ENCODE measurements around the gene IL20.

The IL20 gene, protein sequence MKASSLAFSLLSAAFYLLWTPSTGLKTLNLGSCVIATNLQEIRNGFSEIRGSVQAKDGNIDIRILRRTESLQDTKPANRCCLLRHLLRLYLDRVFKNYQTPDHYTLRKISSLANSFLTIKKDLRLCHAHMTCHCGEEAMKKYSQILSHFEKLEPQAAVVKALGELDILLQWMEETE

DNA sequence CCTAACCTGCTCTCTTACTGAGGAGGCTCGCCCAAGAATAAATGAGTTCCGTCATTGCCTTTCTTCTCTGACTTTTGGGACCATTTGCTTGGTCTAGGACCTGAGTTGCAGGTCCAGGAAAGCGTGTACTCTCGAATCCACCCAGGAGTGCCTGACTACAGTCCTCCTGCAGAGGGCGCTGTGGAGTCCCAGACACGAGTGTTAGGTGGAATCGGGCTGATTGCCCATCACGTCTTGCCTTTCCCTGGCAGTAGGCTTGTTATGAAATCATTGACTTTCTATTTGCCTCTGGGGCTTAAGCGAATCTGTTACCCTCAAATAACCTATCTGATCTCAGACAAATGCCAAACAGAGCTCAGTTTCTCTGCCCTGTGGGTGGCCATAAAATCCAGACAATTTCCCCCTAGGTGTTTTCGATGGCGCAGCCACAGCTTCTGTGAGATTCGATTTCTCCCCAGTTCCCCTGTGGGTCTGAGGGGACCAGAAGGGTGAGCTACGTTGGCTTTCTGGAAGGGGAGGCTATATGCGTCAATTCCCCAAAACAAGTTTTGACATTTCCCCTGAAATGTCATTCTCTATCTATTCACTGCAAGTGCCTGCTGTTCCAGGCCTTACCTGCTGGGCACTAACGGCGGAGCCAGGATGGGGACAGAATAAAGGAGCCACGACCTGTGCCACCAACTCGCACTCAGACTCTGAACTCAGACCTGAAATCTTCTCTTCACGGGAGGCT is at the start of gene IL20:
Gene IL20 (plus strand): TSS at position 685 of the 733 bp plus-strand sequence. CDS start 230 bp downstream, outside the sequence.
- DNase-seq (ENCODE audit: low spot score), result peak; percentile 46

DNA sequence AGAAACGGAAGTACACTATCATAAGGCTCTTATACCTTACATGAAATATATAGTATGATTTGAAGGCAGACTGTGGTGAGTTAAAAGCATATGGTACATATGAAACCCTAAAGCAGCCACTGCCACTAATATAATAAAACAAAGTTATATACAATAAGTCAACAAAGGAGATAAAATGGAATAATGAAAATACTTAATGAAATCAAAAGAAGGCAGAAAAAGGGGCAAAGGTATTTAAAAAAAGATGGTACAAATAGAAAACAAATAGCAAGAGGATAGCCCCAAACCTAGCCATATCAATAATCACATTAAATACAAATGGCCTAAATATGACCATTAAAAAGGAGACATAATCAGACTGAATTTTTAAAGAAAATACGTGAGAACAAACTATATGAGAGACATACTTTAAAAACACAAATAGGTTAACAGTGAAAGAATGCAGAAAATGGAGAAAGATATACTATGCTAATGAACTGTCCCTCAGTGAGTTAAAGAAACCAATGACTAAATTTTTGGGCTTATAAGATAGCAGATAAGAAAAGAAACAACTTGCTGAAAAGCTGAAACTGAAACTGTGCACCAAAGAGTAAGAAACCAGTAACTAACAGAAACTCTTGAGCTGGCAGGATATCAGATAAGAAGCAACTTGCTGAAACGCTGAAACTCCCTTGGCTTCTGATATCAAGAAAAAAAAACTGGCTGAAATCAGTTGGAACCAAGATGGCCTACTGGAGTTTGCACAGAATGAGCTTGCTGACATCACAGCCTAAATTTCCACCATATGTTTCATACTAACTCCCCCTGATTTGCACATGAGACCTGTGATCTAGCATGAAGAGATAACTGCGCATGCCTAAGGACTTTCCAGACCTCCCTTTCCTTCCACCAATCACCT is 48.8 kb upstream of the IL20 start:
- DNase-seq (ENCODE audit: low spot score), result no peak

DNA sequence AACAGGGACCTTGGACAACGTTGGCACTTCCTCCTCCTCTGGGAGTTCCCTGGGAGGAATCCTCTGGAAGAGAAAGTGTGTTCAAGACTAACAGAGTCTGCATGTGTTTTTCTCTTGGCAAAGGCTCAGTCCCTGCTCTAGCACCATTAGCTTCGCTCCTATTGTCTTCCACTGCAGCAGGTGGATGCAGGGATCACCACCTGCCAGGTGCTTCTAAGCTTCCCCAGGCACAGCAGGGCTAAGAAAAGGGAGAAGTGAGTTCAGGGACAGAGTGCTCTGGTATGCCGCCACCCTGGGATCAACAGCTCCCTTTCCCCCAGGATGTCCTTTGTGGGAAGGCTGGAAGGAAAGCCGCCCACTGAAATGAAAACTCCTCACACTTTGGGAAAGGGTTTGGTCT is 43.9 kb upstream of the IL20 start:
- no peak for DNase-seq (ENCODE audit: low spot score)

DNA sequence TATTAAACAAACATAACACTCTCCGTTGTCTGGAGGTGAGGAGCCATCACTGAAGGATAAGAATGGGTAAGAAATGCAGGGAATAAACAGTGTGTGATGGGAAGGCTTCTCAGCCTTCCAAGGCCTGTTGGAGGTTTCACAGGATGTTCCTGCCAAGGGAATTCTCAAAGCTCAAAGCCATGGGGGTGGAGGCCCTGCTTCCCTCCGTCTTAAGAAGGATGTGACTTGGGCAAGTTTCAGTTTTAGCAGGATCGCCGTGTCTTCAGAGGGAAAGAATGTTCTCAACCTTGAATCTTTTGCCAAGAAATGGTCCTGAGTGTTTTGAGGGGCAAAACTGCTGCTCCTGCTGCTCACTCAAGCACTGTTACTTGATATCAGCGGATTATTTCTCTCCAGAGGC is 41.7 kb upstream of the IL20 start:
- no peak for DNase-seq (ENCODE audit: low spot score)

DNA sequence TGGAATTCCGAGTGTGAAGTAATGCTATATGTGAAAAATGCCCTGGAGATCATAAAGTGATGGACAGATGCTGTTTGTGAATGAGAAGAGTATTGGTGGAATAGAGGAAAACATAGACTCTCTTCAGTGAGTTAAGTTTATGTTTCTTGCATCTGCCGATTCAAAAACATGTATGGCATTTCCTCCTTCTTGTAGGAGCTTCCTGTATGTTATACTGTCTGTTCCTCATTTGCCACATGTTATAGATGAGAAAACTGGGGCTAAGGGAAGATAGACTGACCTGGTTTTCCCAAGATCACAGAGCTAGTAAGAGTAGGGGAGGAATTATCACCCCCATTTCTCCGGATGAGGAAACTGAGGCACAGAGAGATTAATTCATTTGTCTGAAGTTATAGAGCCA is 41.1 kb upstream of the IL20 start:
- no peak for DNase-seq (ENCODE audit: low spot score)

DNA sequence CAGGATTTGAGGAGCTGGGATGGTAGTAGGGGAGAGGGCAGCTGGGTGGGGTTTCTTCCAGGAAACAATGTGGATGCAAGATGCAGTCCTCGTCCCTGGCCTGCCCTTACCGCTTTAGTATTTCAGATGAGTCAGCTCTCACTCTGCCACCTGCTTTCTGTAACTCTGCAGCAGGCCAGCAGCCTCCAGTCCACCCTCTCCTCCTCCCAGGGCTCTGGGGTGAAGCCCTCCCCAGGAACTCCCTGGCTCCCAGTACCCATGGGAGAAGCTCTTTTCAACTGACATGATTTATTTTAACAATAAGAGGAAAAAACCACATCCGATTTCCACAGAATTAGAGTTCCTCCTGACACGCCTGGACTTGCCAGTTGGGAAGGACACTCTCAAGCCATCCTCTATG is 39.0 kb upstream of the IL20 start:
- DNase-seq (ENCODE audit: low spot score), result no peak

DNA sequence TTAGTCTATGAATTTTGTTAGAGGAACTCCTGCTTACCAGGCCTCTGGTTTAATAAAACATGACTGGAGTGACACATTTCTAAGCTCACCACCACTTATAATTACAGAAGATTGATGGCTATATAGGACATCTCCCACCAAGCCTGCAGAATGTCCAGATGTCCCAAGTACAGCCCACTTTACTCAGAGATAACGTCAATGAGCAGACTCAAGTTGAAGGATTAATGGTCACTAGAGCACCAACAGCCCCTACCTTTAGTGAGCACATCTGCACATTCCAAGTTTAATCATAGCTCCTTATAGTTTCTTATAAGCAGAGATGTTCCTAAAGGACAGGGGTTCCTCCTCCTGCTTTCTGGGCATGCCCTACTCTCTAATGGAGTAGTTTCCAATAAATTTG is 37.4 kb upstream of the IL20 start:
- DNase-seq (ENCODE audit: low spot score), result no peak

DNA sequence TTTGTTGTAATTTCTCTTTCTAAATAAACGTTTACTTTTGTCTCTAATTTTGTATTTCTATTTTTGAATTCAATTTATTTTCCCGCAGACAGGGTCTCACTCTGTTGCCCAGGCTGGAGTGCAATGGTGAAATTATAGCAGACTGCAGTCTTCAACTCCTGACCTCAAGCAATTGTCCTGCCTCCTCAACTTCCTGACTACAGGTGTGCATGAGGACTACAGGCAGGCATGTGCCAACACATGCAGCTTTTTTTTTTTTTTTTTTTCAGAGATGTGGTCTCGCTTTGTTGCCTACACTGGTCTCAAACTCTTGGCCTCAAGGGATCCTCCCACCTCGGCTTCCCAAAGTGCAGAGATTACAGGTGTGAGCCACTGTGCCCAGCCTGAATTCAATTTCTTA is 36.7 kb upstream of the IL20 start:
- DNase-seq (ENCODE audit: low spot score), result no peak

DNA sequence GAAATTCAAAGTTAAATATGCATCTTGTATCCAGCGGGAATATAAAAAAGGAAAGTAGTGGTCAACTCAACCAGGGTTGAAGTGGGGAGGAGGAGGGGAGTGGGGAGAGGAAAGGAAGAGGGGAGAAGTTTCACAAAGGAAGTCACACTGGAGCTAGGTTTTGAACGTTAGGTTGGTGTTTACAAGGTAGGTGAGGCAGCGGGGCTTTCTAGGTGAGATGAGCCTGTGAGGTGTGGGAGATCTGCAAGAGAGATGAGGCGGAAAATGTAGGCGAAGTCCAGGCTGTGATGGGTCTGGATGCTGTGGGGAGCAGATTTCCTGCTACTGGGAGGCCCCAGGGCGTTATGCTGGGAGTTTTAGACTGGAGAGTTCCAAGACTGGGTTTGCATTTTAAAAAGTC is 36.1 kb upstream of the IL20 start:
- no peak for DNase-seq (ENCODE audit: low spot score)

DNA sequence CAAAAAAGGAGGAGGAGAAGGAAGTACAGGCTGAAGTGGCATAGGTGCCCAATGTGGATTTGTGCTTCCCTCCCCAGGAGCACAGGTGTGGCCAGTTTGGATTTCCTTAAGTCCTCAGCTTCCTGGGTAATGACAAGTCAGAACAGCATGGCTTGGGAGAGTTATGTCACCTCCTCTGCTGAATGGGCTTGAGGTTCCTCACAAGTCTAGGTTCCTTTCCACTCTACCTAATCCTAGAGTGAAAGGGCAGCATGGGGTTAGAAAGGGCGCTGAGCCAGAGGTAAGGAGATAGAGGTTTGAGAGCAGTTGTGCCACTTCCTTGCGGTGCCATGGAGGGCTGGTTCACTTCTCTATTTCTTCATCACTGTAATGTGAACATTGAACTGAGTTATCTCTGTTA is 35.5 kb upstream of the IL20 start:
- no peak for DNase-seq (ENCODE audit: low spot score)

DNA sequence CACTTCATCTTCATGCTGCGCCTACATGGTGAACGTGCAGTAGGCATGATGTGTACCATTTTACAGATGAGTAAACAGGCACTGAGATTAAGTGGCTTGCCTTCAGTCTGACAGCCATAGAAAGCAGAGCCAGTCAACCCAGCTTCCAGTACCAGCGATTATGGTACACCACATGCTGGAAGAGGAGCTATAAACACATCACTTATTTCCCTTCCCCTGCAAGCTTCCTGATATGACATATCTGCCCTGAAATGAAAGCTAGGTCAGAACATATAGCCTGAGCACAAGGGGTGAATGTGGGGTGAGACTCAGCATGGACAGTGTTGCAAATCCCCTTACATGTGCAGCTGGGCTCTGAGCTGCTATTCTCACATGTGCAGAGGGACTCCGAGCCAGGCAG is 33.8 kb upstream of the IL20 start:
- DNase-seq (ENCODE audit: low spot score), result no peak

DNA sequence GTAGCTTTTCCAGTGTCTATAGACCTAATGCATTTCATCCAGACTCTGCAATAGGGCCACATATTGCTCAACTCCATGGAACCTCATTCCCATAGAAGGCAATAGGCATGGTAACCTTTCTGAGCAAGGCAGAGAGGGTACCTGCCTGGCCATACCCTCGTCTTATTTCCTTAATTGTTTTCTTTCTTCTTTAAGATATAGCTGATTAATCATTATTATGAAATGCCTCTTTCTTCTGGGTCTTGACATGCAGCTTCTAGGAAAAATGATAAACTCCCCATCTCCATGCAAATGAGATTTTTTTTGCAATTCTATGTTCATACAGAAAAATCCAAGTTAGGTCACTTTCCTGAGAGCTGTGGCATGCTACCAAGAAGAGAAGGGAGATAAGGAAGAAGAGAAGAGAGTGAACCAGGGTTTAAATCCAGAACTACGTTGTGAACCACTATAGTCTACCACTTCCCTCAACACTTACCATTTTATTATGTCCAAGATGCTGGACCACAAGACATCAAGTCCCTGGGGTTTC is 33.0 kb upstream of the IL20 start:
- DNase-seq (ENCODE audit: low spot score), result no peak

DNA sequence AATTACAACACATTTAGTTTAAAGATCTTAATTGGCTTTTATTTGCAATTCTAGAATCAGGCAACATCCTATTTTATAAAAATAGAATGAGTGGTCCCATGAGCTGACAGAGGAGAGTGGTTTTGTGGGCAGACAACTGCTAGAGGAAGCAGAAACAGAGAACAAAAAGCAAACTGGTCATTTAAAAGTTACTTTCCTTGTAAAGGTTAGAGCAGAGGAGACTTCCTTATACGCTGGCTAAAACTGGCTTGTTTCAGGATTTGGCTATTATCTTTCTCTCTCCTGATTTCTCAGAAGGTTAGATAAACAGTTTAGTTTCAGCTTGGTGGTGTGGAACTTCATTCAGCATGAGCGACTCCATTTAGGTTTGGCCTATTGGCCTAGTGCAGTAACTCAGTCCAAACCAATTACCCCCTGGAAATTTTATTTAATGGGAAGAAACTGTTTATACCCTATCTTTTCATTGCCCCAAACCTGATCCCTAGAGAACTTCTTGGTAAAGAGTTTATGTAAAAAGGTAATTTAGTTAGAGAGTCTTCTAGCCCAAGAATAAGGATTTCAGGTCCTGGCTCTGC is 32.2 kb upstream of the IL20 start:
- DNase-seq (ENCODE audit: low spot score), result no peak

DNA sequence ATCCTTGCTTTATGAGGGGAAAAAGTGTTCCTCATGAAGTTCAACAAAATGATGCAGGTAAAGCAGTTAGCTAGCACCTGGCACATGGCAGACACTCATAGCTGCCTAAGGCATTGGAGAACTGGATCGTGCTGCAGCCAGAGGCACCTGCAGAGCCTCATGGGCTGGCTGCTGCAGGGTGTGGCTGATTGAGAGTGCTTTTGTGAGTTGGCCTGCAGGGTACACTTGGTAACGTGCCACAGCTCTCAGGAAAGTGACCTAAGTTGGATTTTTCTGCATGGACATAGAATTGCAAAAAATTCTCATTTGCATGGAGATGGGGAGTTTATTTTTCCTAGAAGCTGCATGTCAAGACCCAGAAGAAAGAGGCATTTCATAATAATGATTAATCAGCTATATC is 31.6 kb upstream of the IL20 start:
- no peak for DNase-seq (ENCODE audit: low spot score)

DNA sequence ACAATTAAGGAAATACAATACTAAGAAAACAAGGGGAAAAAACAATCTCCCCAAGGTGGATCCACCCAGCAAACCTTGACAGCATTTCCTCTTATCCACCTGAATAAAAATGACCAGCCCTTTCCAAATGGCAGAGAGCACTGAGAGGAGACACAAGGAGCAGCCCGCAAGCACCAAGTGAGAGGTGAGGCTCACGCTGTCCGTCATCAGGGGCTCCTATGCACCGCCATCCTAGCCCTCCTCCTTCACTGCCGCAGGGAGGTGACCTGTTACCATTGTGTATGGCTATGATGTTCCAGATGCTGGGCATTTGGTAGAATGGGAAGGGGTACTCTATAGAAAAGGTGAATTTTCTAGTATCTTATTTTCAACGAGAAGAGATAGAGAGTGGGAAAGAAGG is 31.2 kb upstream of the IL20 start:
- DNase-seq (ENCODE audit: low spot score), result no peak

DNA sequence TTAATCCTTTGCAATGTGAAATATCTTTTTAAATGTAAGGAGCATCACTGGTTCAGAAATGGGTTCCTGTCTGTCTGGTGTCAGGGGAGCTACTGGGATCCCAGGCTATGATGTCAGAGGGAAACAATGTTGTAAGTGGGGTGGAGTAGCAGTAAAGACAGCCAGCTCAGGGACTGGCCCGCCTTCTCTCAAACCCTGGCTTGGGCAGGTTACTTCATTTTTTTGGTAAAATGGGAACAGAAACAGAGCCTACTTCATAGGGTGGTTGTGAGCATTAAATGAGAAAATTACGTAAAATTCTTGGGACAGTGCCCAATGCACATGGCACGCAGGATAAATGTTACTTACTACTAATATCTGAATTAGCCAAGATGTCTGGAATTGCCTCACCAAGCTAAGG is 30.7 kb upstream of the IL20 start:
- DNase-seq (ENCODE audit: low spot score), result peak; percentile 7

DNA sequence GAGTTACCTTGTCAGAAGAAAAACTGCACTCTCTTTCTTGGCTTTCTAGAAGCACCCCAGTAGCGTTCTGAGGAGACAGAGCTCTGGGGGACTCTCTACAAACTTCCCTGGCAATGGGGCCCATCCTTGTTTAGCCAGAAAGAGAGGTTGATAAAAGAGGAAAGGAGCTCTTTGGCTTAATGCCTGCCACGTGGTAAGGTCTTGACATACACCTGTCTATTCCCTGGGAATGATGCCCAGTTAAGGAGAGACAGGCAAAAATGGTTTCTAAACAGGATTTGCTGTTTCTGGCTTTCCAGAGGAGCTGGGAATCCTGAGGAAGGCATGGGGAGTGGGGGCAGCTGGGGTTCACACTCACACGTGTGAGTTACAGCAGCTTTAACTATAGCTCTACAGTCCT is 30.2 kb upstream of the IL20 start:
- DNase-seq (ENCODE audit: low spot score), result no peak

DNA sequence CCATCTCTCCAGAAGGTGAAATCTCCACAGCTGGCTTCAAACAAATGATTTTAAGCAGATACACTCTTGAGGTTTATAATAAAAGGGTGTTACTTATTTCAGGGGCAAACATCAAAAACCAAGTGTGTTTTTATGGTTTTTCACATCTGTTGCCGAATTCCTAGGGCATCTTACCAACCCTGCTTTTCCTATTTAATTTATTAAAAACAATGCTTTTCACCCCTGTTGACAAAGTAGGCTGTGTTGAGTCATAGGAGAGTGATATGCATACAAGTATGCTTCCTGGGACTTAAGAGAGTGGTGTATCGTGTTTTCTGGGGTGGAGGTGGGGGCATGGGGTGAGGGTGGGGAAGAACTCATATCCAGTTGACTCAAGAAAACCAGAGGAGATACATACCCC is 29.3 kb upstream of the IL20 start:
- DNase-seq (ENCODE audit: low spot score), result no peak

DNA sequence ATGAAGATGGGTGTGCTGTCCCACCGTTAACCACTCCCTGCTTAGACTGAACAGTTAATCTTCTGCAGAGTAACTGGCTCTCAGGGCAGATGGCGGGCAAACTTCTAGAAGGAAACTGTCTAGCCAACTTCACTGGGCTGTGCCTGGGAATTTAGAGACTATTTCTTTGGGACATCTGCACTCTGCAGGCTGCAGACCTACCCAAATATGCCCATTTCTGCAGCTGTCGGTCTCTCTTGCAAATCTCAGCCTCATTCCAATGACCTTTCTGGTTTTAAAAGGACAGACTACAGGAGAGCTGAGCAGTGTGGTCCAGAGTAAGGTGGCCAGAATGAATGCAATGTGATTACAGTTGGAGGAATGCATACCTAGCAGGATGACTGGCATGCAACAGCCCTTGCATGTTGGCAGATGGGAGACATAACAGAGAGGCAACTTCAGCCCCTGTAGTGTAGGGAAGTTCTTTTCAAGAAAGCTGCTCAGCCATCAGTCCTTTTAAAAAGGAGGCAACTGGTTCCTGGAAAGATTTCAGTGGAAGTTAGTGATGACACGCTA is 26.3 kb upstream of the IL20 start:
- no peak for DNase-seq (ENCODE audit: low spot score)

DNA sequence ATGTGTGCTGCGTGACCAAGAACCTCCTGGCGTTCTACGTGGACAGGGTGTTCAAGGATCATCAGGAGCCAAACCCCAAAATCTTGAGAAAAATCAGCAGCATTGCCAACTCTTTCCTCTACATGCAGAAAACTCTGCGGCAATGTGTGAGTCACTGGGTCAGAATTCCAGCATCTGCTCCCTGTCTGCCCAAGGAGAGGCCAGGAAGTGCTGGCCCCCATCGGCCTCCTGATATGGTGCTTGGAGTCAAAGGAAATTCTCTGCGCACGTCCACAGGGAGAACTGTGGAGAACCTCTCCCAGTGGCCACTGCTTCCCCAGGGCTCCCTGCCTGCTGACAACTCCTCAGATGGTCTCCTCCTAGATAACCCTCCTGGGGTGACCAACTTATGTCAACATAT is 25.6 kb upstream of the IL20 start:
- DNase-seq (ENCODE audit: low spot score), result no peak

DNA sequence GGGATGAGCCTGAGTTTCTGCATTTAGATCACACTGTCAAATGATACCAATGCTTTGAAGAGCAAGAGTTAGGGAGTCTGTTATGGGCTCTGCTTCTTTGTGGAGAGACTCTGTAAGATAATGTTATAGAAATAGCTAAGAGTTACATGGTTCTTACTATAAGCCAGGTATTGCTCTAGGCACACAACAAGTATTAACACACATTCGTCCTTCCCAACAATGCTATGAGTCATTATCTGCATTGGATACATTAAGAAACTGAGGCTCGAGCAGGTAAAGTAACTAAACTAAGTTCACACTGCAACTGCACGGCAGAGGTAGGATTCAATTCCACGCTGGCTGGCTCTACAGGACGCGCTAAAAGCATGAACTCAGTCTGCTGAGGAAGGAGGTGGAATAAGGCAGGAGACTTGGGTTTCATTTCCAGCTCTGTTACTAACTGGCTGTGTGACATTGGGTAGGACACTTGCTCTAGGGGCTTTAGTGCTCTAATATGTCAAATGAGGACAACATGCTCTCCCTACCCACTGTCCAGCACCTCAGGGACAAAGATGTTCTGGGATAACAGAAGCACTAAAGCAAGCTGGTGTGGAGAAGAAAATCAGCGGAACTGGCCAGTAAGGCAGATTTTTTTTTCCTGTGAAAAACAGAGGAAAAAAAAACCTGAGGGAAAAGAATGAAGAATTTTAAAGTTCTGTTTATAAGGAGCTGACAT is 23.7 kb upstream of the IL20 start:
- no peak for DNase-seq (ENCODE audit: low spot score)

DNA sequence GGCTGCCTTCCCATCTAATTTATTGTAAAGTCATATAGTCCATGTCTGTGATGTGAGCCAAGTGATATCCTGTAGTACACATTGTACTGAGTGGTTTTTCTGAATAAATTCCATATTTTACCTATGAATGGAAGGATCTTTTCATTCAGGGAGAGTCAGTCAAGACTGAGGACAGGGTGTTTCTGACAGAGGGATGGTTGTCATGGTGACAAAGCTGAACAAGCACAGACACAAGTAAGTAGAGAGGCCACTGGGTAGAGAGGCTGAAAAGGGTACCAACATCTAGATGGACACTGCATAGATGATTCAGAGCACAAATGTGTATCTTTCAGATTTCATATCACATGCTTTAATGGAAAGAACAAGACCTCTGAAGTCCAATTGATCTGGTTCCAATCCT is 22.6 kb upstream of the IL20 start:
- no peak for DNase-seq (ENCODE audit: low spot score)
